CD14-positive monocyte (primary cell): ENCODE measurements around the gene TKT. TPM values are rescaled to one million over a fixed set of nuclear protein-coding genes. Genes with fewer than 3 reads are reported as not detected.

ENCODE experiments used
- DNase-seq, 3 donors: peaks; one replicate each; pipeline ENCODE4 v3.0.0-alpha.2; 2011 to 2022
- H2AFZ ChIP-seq: 2 replicates; pipeline ENCODE4 v1.6.0; 2012; ENCODE audit warnings: mild to moderate bottlenecking, low read depth, low read length, inconsistent platforms; ENCODE audit not compliant: insufficient read depth, poor library complexity, severe bottlenecking
- H3K27ac ChIP-seq, 2 donors: 1 replicate in 1 of 2; 2 replicates in 1 of 2; pipeline ENCODE4 v1.5.1; 2012 to 2013; ENCODE audit warnings: low read length in 2 of 2, control low read depth in 1 of 2, inconsistent platforms in 1 of 2, low read depth in 1 of 2, mild to moderate bottlenecking in 1 of 2
- H3K27me3 ChIP-seq, 2 donors: one replicate each; pipeline versions ENCODE4 v1.6.0 to v1.6.1; 2011 to 2013; ENCODE audit warnings: low read length in 2 of 2; ENCODE audit not compliant: control insufficient read depth in 2 of 2, insufficient read depth in 2 of 2
- H3K36me3 ChIP-seq, 2 donors: replicated peaks in 1 of 2; 1 replicate in 1 of 2; 2 replicates in 1 of 2; pipeline versions ENCODE4 v1.5.1 to v1.6.1; 2012 to 2013; ENCODE audit warnings: low read length in 2 of 2, control low read depth in 1 of 2, inconsistent platforms in 1 of 2, mild to moderate bottlenecking in 1 of 2; ENCODE audit not compliant: insufficient read depth in 2 of 2, control insufficient read depth in 1 of 2
- H3K4me1 ChIP-seq, 2 donors: 1 replicate in 1 of 2; 2 replicates in 1 of 2; pipeline versions ENCODE4 v1.5.1 to v1.6.1; 2012 to 2013; ENCODE audit warnings: low read length in 2 of 2, control low read depth in 1 of 2, inconsistent platforms in 1 of 2, mild to moderate bottlenecking in 1 of 2, moderate library complexity in 1 of 2; ENCODE audit not compliant: insufficient read depth in 2 of 2, control insufficient read depth in 1 of 2
- H3K4me2 ChIP-seq: replicated peaks from 2 replicates; pipeline ENCODE3; 2012; ENCODE audit warnings: low read length, moderate library complexity, mild to moderate bottlenecking; ENCODE audit not compliant: poor library complexity, severe bottlenecking; ENCODE audit errors: extremely low read depth
- H3K4me3 ChIP-seq, 3 experiments: fragments of 200-600 bp in 1 of 3; sonication (generic) in 1 of 3; replicated peaks in 1 of 3; 1 replicate in 2 of 3; 2 replicates in 1 of 3; pipeline ENCODE4 v1.5.1; 2011 to 2013; ENCODE audit warnings: low read length in 3 of 3, mild to moderate bottlenecking in 3 of 3, control low read depth in 2 of 3, low read depth in 2 of 3, inconsistent platforms in 1 of 3, moderate library complexity in 1 of 3
- H3K79me2 ChIP-seq: 2 replicates; pipeline ENCODE4 v1.6.0; 2012; ENCODE audit warnings: mild to moderate bottlenecking, control low read depth, inconsistent platforms, low read length, moderate library complexity; ENCODE audit not compliant: insufficient read depth
- H3K9ac ChIP-seq: 2 replicates; pipeline ENCODE4 v1.6.0; 2017; ENCODE audit warnings: low read length, mild to moderate bottlenecking; ENCODE audit not compliant: insufficient read depth, poor library complexity, severe bottlenecking
- H3K9me3 ChIP-seq, 2 donors: replicated peaks in 1 of 2; 1 replicate in 1 of 2; 2 replicates in 1 of 2; pipeline versions ENCODE4 v1.5.1 to v1.6.1; 2012 to 2013; ENCODE audit warnings: low read length in 2 of 2, control low read depth in 1 of 2; ENCODE audit not compliant: control insufficient read depth in 1 of 2, insufficient read depth in 1 of 2
- H4K20me1 ChIP-seq: 2 replicates; pipeline ENCODE4 v1.6.0; 2012; ENCODE audit warnings: mild to moderate bottlenecking, low read length, control low read depth, moderate library complexity; ENCODE audit not compliant: insufficient read depth
- H3K27ac Mint-ChIP-seq, 7 donors: one replicate each; pipeline ENCODE4 v1.8.0; 2020; ENCODE audit warnings: mild to moderate bottlenecking in 7 of 7, mixed read lengths in 7 of 7, moderate library complexity in 6 of 7, inconsistent platforms in 2 of 7
- H3K27me3 Mint-ChIP-seq, 3 donors: one replicate each; pipeline ENCODE4 v1.8.0; 2021 to 2022; ENCODE audit warnings: low read depth in 3 of 3, mild to moderate bottlenecking in 3 of 3, mixed read lengths in 3 of 3, moderate library complexity in 3 of 3, inconsistent platforms in 1 of 3
- H3K36me3 Mint-ChIP-seq, 2 donors: one replicate each; pipeline ENCODE4 v1.8.0; 2020; ENCODE audit warnings: mixed read lengths in 2 of 2, inconsistent platforms in 1 of 2, mild to moderate bottlenecking in 1 of 2
- H3K4me1 Mint-ChIP-seq: one replicate; pipeline ENCODE4 v1.8.0; 2020; ENCODE audit warnings: mild to moderate bottlenecking, mixed read lengths
- H3K4me3 Mint-ChIP-seq, 2 donors: one replicate each; pipeline ENCODE4 v1.8.0; 2020; ENCODE audit warnings: mild to moderate bottlenecking in 2 of 2, mixed read lengths in 2 of 2, moderate library complexity in 1 of 2
- H3K9me3 Mint-ChIP-seq, 7 donors: one replicate each; pipeline ENCODE4 v1.8.0; 2020 to 2022; ENCODE audit warnings: mixed read lengths in 7 of 7, mild to moderate bottlenecking in 6 of 7, moderate library complexity in 6 of 7, inconsistent platforms in 2 of 7
- WGBS: methylation state at CpG from one replicate; pipeline ENCODE4 v1.1.5; 2013; ENCODE audit warnings: missing lambda C conversion rate; ENCODE audit not compliant: insufficient coverage; 5-methylcytosine and 5-hydroxymethylcytosine counted together
- intact Hi-C, 2 donors: fragments of 100-400 bp; cut with micrococcal nuclease; formaldehyde crosslinking; loops; one replicate each; pipeline versions ENCODE4 v1.15.0 to v1.15.1; 2023
- polyA plus RNA-seq, 3 donors: library from polyadenylated mRNA; depleted of rRNA in 1 of 3; unstranded in 2 of 3; stranded (reverse) in 1 of 3; fragments of 300-500 nt in 2 of 3; fragments of >200 nt in 1 of 3; fragmentation: Illumina TruSeq in 2 of 3; gene quantifications; 1 replicate in 2 of 3; 2 replicates in 1 of 3; pipeline ENCODE4 v1.2.3, GENCODE V29; 2012 to 2021
- TF ChIP-seq, protein P1 (sequence below): fragments of 200-600 bp; IDR thresholded peaks from one replicate; pipeline ENCODE4 v1.8.0; 2022; ENCODE audit warnings: antibody characterized with exemption, mild to moderate bottlenecking

TKT gene
- polyA plus RNA-seq, 3 donors, result 496 to 582 (median 562) TPM

DNA sequence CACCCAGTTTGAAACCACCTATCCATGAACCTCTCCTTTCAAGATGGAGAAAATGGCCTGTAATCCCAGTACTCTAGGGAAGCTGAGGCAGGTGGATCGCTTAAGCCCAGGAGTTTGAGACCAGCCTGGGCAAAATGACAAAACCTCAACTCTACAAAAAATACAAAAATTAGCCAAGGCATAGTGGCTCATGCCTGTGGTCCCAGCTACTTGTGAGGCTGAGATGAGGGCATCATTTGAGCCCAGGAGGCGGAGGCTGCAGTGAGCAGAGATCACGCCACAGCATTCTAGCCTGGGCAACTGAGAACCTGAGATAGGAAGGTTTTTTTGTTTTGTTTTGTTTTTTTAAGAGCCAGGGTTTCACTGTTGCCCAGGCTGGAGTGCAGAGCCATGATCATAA, 5.4 kb downstream of the TKT start:
- peak overlapping the region; percentile 83 for H3K4me2 ChIP-seq
- TF ChIP-seq, protein P1, sequence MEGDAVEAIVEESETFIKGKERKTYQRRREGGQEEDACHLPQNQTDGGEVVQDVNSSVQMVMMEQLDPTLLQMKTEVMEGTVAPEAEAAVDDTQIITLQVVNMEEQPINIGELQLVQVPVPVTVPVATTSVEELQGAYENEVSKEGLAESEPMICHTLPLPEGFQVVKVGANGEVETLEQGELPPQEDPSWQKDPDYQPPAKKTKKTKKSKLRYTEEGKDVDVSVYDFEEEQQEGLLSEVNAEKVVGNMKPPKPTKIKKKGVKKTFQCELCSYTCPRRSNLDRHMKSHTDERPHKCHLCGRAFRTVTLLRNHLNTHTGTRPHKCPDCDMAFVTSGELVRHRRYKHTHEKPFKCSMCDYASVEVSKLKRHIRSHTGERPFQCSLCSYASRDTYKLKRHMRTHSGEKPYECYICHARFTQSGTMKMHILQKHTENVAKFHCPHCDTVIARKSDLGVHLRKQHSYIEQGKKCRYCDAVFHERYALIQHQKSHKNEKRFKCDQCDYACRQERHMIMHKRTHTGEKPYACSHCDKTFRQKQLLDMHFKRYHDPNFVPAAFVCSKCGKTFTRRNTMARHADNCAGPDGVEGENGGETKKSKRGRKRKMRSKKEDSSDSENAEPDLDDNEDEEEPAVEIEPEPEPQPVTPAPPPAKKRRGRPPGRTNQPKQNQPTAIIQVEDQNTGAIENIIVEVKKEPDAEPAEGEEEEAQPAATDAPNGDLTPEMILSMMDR, result no peak
- no peaks in the 10 kb centered on the region for H3K9me3 Mint-ChIP-seq
- peak overlapping the region; percentile 75 for H3K9ac ChIP-seq
- intact Hi-C loops, result loop anchor here (5.0 to 10.0 kb wide), 2 partner anchors 148 to 356 kb away; partner anchors contain the start of gene STIMATE (in 1 of the 2)
- no peaks in the 10 kb centered on the region for H3K9me3 ChIP-seq
- peak overlapping the region; percentile 77 to 92 for H3K4me3 Mint-ChIP-seq
- peaks cover 76% of the 10 kb centered on the region for H3K4me1 Mint-ChIP-seq
- peak overlapping the region in 2 of 3 experiments; percentile 32 to 99 for H3K4me3 ChIP-seq
- H3K27me3 Mint-ChIP-seq, result peaks cover 0 to 2% (median 0%) of the 10 kb centered on the region in 3 donors
- DNase-seq, result no peak
- WGBS, result 83% methylated on average over 1 of the region's 3 CpGs
- peaks cover 99% of the 10 kb centered on the region for H3K79me2 ChIP-seq
- H3K4me1 ChIP-seq, result peaks cover 86% of the 10 kb centered on the region in 2 donors
- H2AFZ ChIP-seq, result peak overlapping the region; percentile 2
- peaks cover 21 to 36% of the 10 kb centered on the region in 2 donors for H3K36me3 Mint-ChIP-seq
- peaks cover 68% of the 10 kb centered on the region for H4K20me1 ChIP-seq
- peak overlapping the region; percentile 96 to 100 (median 99) for H3K27ac Mint-ChIP-seq
- H3K27ac ChIP-seq, result peak overlapping the region; percentile 94 to 97
- H3K36me3 ChIP-seq, result peaks cover 3 to 11% of the 10 kb centered on the region in 2 donors
- no peaks in the 10 kb centered on the region for H3K27me3 ChIP-seq

DNA sequence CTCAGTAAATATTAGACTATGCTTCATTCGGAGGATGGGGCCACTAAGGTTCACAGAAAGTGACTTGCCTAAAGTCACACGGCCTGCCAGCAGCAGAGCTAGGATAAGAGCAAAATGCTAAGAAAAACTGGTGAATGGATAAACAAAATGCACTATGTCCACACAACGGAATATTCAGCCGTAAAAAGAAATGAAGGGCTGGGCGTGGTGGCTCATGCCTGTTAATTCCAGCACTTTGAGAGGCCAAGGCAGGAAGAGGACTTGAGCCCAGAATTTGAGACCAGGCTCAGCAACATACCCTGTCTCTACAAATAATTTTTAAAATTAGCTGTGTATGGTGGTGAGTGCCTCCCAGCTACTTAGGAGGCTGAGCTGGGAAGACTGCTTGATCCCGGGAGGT, 7.7 kb downstream of the TKT start:
- Histone ChIP-seq H3K27me3 (no peaks in the 10 kb centered on the region), H4K20me1 (peaks cover 68% of the 10 kb centered on the region), H3K4me2 (peak overlapping the region; percentile 22), H3K4me1 (peaks cover 98% of the 10 kb centered on the region in 2 donors), H3K36me3 (peaks cover 3 to 20% of the 10 kb centered on the region in 2 donors), H3K79me2 (peaks cover 99% of the 10 kb centered on the region), H3K9ac (no peak overlapping the region), H3K4me3 (peak overlapping the region in 1 of 3 experiments; percentile 99), H3K27ac (peak overlapping the region; percentile 94 to 97), H3K9me3 (no peaks in the 10 kb centered on the region), H2AFZ (no peak overlapping the region)
- peaks cover 0 to 2% (median 0%) of the 10 kb centered on the region in 7 donors for H3K9me3 Mint-ChIP-seq
- TF ChIP-seq, protein P1, result no peak
- peaks cover 0 to under 1% (median 0%) of the 10 kb centered on the region in 3 donors for H3K27me3 Mint-ChIP-seq
- intact Hi-C loops, result no loop called here
- H3K4me3 Mint-ChIP-seq, result no peak overlapping the region
- peak overlapping the region; percentile 89 to 100 (median 99) for H3K27ac Mint-ChIP-seq
- WGBS, result 77% methylated on average over 5 of the region's 6 CpGs
- peaks cover 89% of the 10 kb centered on the region for H3K4me1 Mint-ChIP-seq
- H3K36me3 Mint-ChIP-seq, result peaks cover 25 to 48% of the 10 kb centered on the region in 2 donors
- DNase-seq, result no peak
